Upper lobe of right lung (tissue), 1 donor: ENCODE measurements around the gene TENM4. TPM values are rescaled to one million over a fixed set of nuclear protein-coding genes. Genes with fewer than 3 reads are reported as not detected.

ENCODE experiments used
- ATAC-seq: fragments of 200-7000 bp; cut with Tn5 transposase; one replicate; pipeline ENCODE4 v1.9.1; 2020; ENCODE audit warnings: mild to moderate bottlenecking, moderate library complexity
- DNase-seq: peaks from one replicate; pipeline ENCODE4 v3.0.0-alpha.2; 2020
- H3K27ac ChIP-seq: fragments of 200-600 bp; one replicate; pipeline ENCODE4 v1.8.0; 2022
- H3K27me3 ChIP-seq: fragments of 200-600 bp; one replicate; pipeline ENCODE4 v1.8.0; 2022; ENCODE audit warnings: mild to moderate bottlenecking
- H3K36me3 ChIP-seq: fragments of 200-600 bp; one replicate; pipeline ENCODE4 v1.8.0; 2022
- H3K4me1 ChIP-seq: fragments of 200-600 bp; one replicate; pipeline ENCODE4 v1.8.0; 2022
- H3K4me3 ChIP-seq: fragments of 200-600 bp; one replicate; pipeline ENCODE4 v1.8.0; 2022; ENCODE audit warnings: mild to moderate bottlenecking
- H3K9me3 ChIP-seq: fragments of 200-600 bp; one replicate; pipeline ENCODE4 v1.8.0; 2022
- CTCF ChIP-seq: fragments of 200-600 bp; IDR thresholded peaks from one replicate; pipeline ENCODE4 v1.8.0; 2022; ENCODE audit warnings: antibody characterized with exemption
- intact Hi-C: fragments of 100-400 bp; cut with DNase I; formaldehyde crosslinking; loops from one replicate; pipeline ENCODE4 v1.11.0; 2022
- total RNA-seq: library from RNA; stranded (reverse); fragmentation: NEBNext Ultra II Directional; extraction: Animal tissue kit (Norgen Biotek cat#: 25700); gene quantifications from one replicate; pipeline ENCODE4 v1.2.1, GENCODE V29; 2021
- donor health status: DM: no; HTN: yes; CAD: no; lungs with severe emphysema.

Gene TENM4
- total RNA-seq, 1 donor from 2014 or later: 4.3 TPM

GRCh38 chr11:79219186-79220045, 221.4 kb downstream of the TENM4 start:
- Histone ChIP-seq H3K9me3 (no peaks in the 10 kb centered on the region), H3K27ac (no peak overlapping the region), H3K36me3 (no peaks in the 10 kb centered on the region), H3K27me3 (no peaks in the 10 kb centered on the region), H3K4me1 (no peaks in the 10 kb centered on the region), H3K4me3 (no peak overlapping the region)
- no peak for TF ChIP-seq CTCF
- intact Hi-C loops: no loop called here
- ATAC-seq: no peak
- no peak for DNase-seq

- intact Hi-C loops: no loop called here
- TF ChIP-seq CTCF: no peak
- Histone ChIP-seq H3K27ac (no peak overlapping the region), H3K4me1 (no peaks in the 10 kb centered on the region), H3K27me3 (no peaks in the 10 kb centered on the region), H3K4me3 (no peak overlapping the region), H3K9me3 (no peaks in the 10 kb centered on the region), H3K36me3 (no peaks in the 10 kb centered on the region)
- ATAC-seq: no peak
- no peak for DNase-seq
Observed at GRCh38 chr11:79212741-79213190, 228.1 kb downstream of the TENM4 start.

- no peak for ATAC-seq
Observed at GRCh38 chr11:79209540-79210266, 231.1 kb downstream of the TENM4 start.

GRCh38 chr11:79208126-79208525, 232.7 kb downstream of the TENM4 start:
- intact Hi-C loops: no loop called here

More at GRCh38 chr11:79209540-79210266, 231.1 kb downstream of the TENM4 start:
- Histone ChIP-seq H3K4me1 (no peaks in the 10 kb centered on the region), H3K9me3 (no peaks in the 10 kb centered on the region), H3K27me3 (no peaks in the 10 kb centered on the region), H3K36me3 (no peaks in the 10 kb centered on the region), H3K4me3 (no peak overlapping the region), H3K27ac (no peak overlapping the region)
- TF ChIP-seq CTCF: no peak
- DNase-seq: no peak
- intact Hi-C loops: no loop called here

GRCh38 chr11:79206951-79207350, 233.9 kb downstream of the TENM4 start:
- ATAC-seq (no peak), DNase-seq (no peak)
- TF ChIP-seq CTCF: no peak
- Histone ChIP-seq H3K27ac (no peak overlapping the region), H3K36me3 (no peaks in the 10 kb centered on the region), H3K4me1 (no peaks in the 10 kb centered on the region), H3K4me3 (no peak overlapping the region), H3K27me3 (no peaks in the 10 kb centered on the region), H3K9me3 (no peaks in the 10 kb centered on the region)
- intact Hi-C loops: no loop called here

More at GRCh38 chr11:79208126-79208525, 232.7 kb downstream of the TENM4 start:
- no peaks in the 10 kb centered on the region for H3K27me3 ChIP-seq
- no peak for DNase-seq
- no peak overlapping the region for H3K4me3 ChIP-seq
- H3K27ac ChIP-seq: no peak overlapping the region
- no peak for ATAC-seq
- H3K36me3 ChIP-seq: no peaks in the 10 kb centered on the region
- no peak for TF ChIP-seq CTCF
- H3K9me3 ChIP-seq: no peaks in the 10 kb centered on the region
- no peaks in the 10 kb centered on the region for H3K4me1 ChIP-seq
